WTC11 (cell line): ENCODE data around the gene PSMG2. TPM values are rescaled to one million over a fixed set of nuclear protein-coding genes. Genes with fewer than 3 reads are reported as not detected.

Experiments used
- ATAC-seq: fragments of 200-7000 bp; cut with Tn5 transposase; 2 replicates; pipeline ENCODE4 v1.10.0; 2021; ENCODE audit warnings: mild to moderate bottlenecking, moderate library complexity
- CTCF ChIA-PET: fragments of 300-600 bp; sonication (Branson Sonifier 250); formaldehyde crosslinking; loops from one replicate; lab custom pipeline; 2021; ENCODE audit warnings: antibody characterized with exemption; lab: Charles Lee
- POLR2A ChIA-PET: fragments of 350-600 bp; sonication (Branson Sonifier 250); formaldehyde crosslinking; loops from one replicate; lab custom pipeline; 2021; ENCODE audit warnings: antibody characterized with exemption; lab: Charles Lee
- DNase-seq: peaks from one replicate; pipeline ENCODE4 v3.0.0; 2021; ENCODE audit warnings: low spot score
- H3K27ac Mint-ChIP-seq: 2 replicates; pipeline ENCODE4 v1.8.0; 2021; ENCODE audit warnings: mixed read lengths
- H3K27me3 Mint-ChIP-seq: 2 replicates; pipeline ENCODE4 v1.8.0; 2021; ENCODE audit warnings: low read depth, mild to moderate bottlenecking, moderate library complexity, mixed read lengths
- H3K36me3 Mint-ChIP-seq: 2 replicates; pipeline ENCODE4 v1.8.0; 2021; ENCODE audit warnings: mixed read lengths
- H3K4me1 Mint-ChIP-seq: 2 replicates; pipeline ENCODE4 v1.8.0; 2022; ENCODE audit warnings: mixed read lengths
- H3K4me3 Mint-ChIP-seq: 2 replicates; pipeline ENCODE4 v1.8.0; 2021; ENCODE audit warnings: mild to moderate bottlenecking, moderate library complexity, mixed read lengths
- H3K9me3 Mint-ChIP-seq: 2 replicates; pipeline ENCODE4 v1.8.0; 2021; ENCODE audit warnings: mixed read lengths
- ARID4B ChIP-seq: sonication (generic); formaldehyde crosslinking; IDR thresholded peaks from 2 replicates; pipeline ENCODE4 v1.8.0; 2023; ENCODE audit warnings: missing genetic modification reagents, mild to moderate bottlenecking, borderline replicate concordance
- ATF2 ChIP-seq: sonication (generic); formaldehyde crosslinking; IDR thresholded peaks from 2 replicates; pipeline ENCODE4 v1.8.1; 2022; ENCODE audit warnings: low read depth, missing genetic modification reagents, borderline replicate concordance
- CREB1 ChIP-seq: sonication (generic); formaldehyde crosslinking; IDR thresholded peaks from 2 replicates; pipeline ENCODE4 v1.8.0; 2023; ENCODE audit warnings: mild to moderate bottlenecking, missing genetic modification reagents
- CREM ChIP-seq: sonication (generic); formaldehyde crosslinking; IDR thresholded peaks from 2 replicates; pipeline ENCODE4 v1.8.1; 2022; ENCODE audit warnings: mild to moderate bottlenecking, missing genetic modification reagents, moderate library complexity
- E2F5 ChIP-seq: sonication (generic); formaldehyde crosslinking; IDR thresholded peaks from 2 replicates; pipeline ENCODE4 v1.8.1; 2022; ENCODE audit warnings: mild to moderate bottlenecking, moderate library complexity, missing genetic modification reagents
- ESRRA ChIP-seq: sonication (generic); formaldehyde crosslinking; IDR thresholded peaks from 2 replicates; pipeline ENCODE4 v1.8.1; 2022; ENCODE audit warnings: mild to moderate bottlenecking, missing genetic modification reagents, borderline replicate concordance
- ETV6 ChIP-seq: sonication (generic); formaldehyde crosslinking; IDR thresholded peaks from 2 replicates; pipeline ENCODE4 v1.8.1; 2022; ENCODE audit warnings: mild to moderate bottlenecking, missing genetic modification reagents
- GTF2I ChIP-seq: fragments of 250-450 bp; sonication (Bioruptor Pico); conservative IDR thresholded peaks from 2 replicates; pipeline ENCODE4 v1.4.0; 2021; ENCODE audit warnings: mild to moderate bottlenecking
- IRF1 ChIP-seq: sonication (generic); formaldehyde crosslinking; IDR thresholded peaks from 2 replicates; pipeline ENCODE4 v1.8.0; 2023; ENCODE audit warnings: missing genetic modification reagents
- JAZF1 ChIP-seq: fragments of 250-450 bp; sonication (Bioruptor Pico); IDR thresholded peaks from 2 replicates; pipeline ENCODE4 v1.9.0; 2021; ENCODE audit warnings: moderate library complexity, mild to moderate bottlenecking, inconsistent platforms
- NFYB ChIP-seq: sonication (generic); formaldehyde crosslinking; conservative IDR thresholded peaks from 2 replicates; pipeline ENCODE4 v1.8.0; 2022; ENCODE audit warnings: low read depth, missing genetic modification reagents
- NR1H2 ChIP-seq: sonication (generic); formaldehyde crosslinking; IDR thresholded peaks from 2 replicates; pipeline ENCODE4 v1.9.0; 2021; ENCODE audit warnings: mild to moderate bottlenecking, moderate library complexity, missing genetic modification reagents
- RORB ChIP-seq: fragments of 250-450 bp; sonication (Bioruptor Pico); IDR thresholded peaks from 2 replicates; pipeline ENCODE4 v1.9.0; 2021; ENCODE audit warnings: mild to moderate bottlenecking
- SOX15 ChIP-seq: fragments of 250-450 bp; sonication (Bioruptor Pico); IDR thresholded peaks from 2 replicates; pipeline ENCODE4 v1.9.0; 2021; ENCODE audit warnings: mild to moderate bottlenecking
- USF2 ChIP-seq: sonication (generic); formaldehyde crosslinking; IDR thresholded peaks from 2 replicates; pipeline ENCODE4 v1.8.1; 2023; ENCODE audit warnings: mild to moderate bottlenecking, missing genetic modification reagents, moderate library complexity
- ZNF219 ChIP-seq: sonication (generic); formaldehyde crosslinking; IDR thresholded peaks from 2 replicates; pipeline ENCODE4 v1.8.0; 2023; ENCODE audit warnings: missing genetic modification reagents, mild to moderate bottlenecking, borderline replicate concordance
- ZNF425 ChIP-seq: fragments of 250-450 bp; sonication (Bioruptor Pico); conservative IDR thresholded peaks from 2 replicates; pipeline ENCODE4 v1.9.0; 2021; ENCODE audit warnings: mild to moderate bottlenecking
- total RNA-seq: library from RNA; stranded (reverse); gene quantifications from 3 replicates; pipeline ENCODE4 v1.2.3, GENCODE V29; 2021
- TF ChIP-seq, protein P1 (sequence below): sonication (generic); formaldehyde crosslinking; IDR thresholded peaks from 2 replicates; pipeline ENCODE4 v1.8.0; 2022; ENCODE audit warnings: mild to moderate bottlenecking, missing genetic modification reagents

The PSMG2 gene
- total RNA-seq, 1 experiment from 2014 or later = 78.9 TPM

DNA sequence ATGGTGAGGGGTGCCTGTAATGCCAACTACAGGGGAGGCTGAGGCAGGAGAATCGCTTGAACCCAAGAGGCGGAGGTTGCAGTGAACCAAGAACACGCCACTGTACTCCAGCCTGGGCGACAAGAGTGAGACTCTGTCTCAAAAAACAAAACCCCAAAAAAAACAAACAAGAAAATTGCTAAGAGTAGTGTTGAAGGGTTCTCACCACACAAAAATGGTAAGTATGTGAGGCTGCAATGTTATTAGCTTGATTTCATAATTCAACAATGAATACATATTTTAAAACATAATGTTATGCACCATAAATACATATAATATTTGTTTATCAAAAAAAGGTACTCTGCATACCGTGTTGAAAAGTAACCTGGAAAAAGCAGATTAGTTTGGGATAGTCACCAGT is 45.8 kb downstream of the PSMG2 start:
- ATAC-seq (no peak), DNase-seq (no peak)
- Mint-ChIP-seq H3K4me3 (no peak overlapping the region), H3K27me3 (no peaks in the 10 kb centered on the region), H3K9me3 (no peaks in the 10 kb centered on the region), H3K36me3 (no peaks in the 10 kb centered on the region), H3K4me1 (no peaks in the 10 kb centered on the region), H3K27ac (no peak overlapping the region)
- TF ChIP-seq CREM = no peak
- TF ChIP-seq NR1H2 (CRISPR knock-in tag) = no peak
- no peak for TF ChIP-seq ZNF425
- CTCF ChIA-PET = interaction anchor here (1.4 to 2.5 kb wide), 2 partner anchors 18 to 186 kb away, joined by 5 to 7 read pairs; no protein-coding TSS in a partner anchor
- POLR2A ChIA-PET = no interaction called here

- H3K36me3 Mint-ChIP-seq = no peaks in the 10 kb centered on the region
- CTCF ChIA-PET = interaction anchor here (2.5 kb wide), 1 partner anchor 185 kb away, joined by 7 read pairs; no protein-coding TSS in a partner anchor
- POLR2A ChIA-PET = no interaction called here
- H3K9me3 Mint-ChIP-seq = no peaks in the 10 kb centered on the region
- no peak for TF ChIP-seq E2F5 (CRISPR knock-in tag)
- no peak for TF ChIP-seq CREB1
- no peak for TF ChIP-seq ZNF219 (CRISPR knock-in tag)
- TF ChIP-seq RORB = no peak
- TF ChIP-seq, protein P1, sequence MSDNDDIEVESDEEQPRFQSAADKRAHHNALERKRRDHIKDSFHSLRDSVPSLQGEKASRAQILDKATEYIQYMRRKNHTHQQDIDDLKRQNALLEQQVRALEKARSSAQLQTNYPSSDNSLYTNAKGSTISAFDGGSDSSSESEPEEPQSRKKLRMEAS = no peak
- TF ChIP-seq USF2 (CRISPR knock-in tag) = no peak
- no peak for TF ChIP-seq ATF2
- no peak for TF ChIP-seq IRF1
- TF ChIP-seq ESRRA (CRISPR knock-in tag) = no peak
- no peak for TF ChIP-seq SOX15 (CRISPR knock-in tag)
- TF ChIP-seq NFYB (CRISPR knock-in tag) = no peak
- no peak for TF ChIP-seq GTF2I (CRISPR knock-in tag)
- no peak overlapping the region for H3K27ac Mint-ChIP-seq
- no peaks in the 10 kb centered on the region for H3K27me3 Mint-ChIP-seq
- ATAC-seq (no peak), DNase-seq (no peak)
- H3K4me3 Mint-ChIP-seq = no peak overlapping the region
- H3K4me1 Mint-ChIP-seq = no peaks in the 10 kb centered on the region
These were observed 46.3 kb downstream of the PSMG2 start for GRCh38 chr18:12749121-12749520.

- ATAC-seq (no peak), DNase-seq (no peak)
- CTCF ChIA-PET = interaction anchor here (1.5 to 2.5 kb wide), 2 partner anchors 17 to 184 kb away, joined by 3 to 7 read pairs; no protein-coding TSS in a partner anchor
- H3K9me3 Mint-ChIP-seq = no peaks in the 10 kb centered on the region
- no peaks in the 10 kb centered on the region for H3K4me1 Mint-ChIP-seq
- POLR2A ChIA-PET = no interaction called here
- H3K27me3 Mint-ChIP-seq = no peaks in the 10 kb centered on the region
- H3K4me3 Mint-ChIP-seq = no peak overlapping the region
- H3K27ac Mint-ChIP-seq = no peak overlapping the region
- H3K36me3 Mint-ChIP-seq = no peaks in the 10 kb centered on the region
- TF ChIP-seq ATF2 (no peak), IRF1 (no peak), ARID4B (CRISPR knock-in tag) (no peak), JAZF1 (CRISPR knock-in tag) (no peak), ETV6 (CRISPR knock-in tag) (no peak)
These were observed 47.4 kb downstream of the PSMG2 start for GRCh38 chr18:12750076-12750714.
